Caco-2 (cell line): ENCODE measurements around the gene NT5E. TPM values are rescaled to one million over a fixed set of nuclear protein-coding genes. Genes with fewer than 3 reads are reported as not detected.
A peak's percentile ranks its signal among the peaks of the same experiment; 100 is the strongest.

ENCODE experiments used
- Bru-seq: library from RNA; stranded (reverse); fragments of 400-500 nt; gene quantifications from one replicate; lab custom pipeline; 2021; lab: Mats Ljungman, UMichigan
- BruChase-seq, 2 experiments: library from RNA; stranded (reverse); fragments of 400-500 nt; gene quantifications; one replicate each; lab custom pipeline; 2021; lab: Mats Ljungman, UMichigan
- BruUV-seq: library from RNA; stranded (reverse); fragments of 400-500 nt; replicated peaks from 2 replicates; lab custom pipeline; 2021; lab: Mats Ljungman, UMichigan
- CTCF ChIA-PET: fragments of 300-600 bp; sonication (Branson Sonifier 250); formaldehyde crosslinking; loops from one replicate; lab custom pipeline; 2022; ENCODE audit warnings: antibody characterized with exemption; lab: Charles Lee
- POLR2A ChIA-PET: fragments of 300-600 bp; sonication (Branson Sonifier 250); formaldehyde crosslinking; loops from one replicate; lab custom pipeline; 2022; ENCODE audit warnings: antibody characterized with exemption; lab: Charles Lee
- DNase-seq, 2 experiments: peaks; one replicate each; pipeline versions ENCODE4 v3.0.0 to v3.0.0-alpha.2; 2020 to 2022
- H3K27me3 ChIP-seq: replicated peaks from 2 replicates; pipeline ENCODE4 v1.6.0; 2011; ENCODE audit warnings: low read length; ENCODE audit not compliant: control insufficient read depth, insufficient read depth
- H3K36me3 ChIP-seq: 2 replicates; pipeline ENCODE4 v1.5.1; 2011; ENCODE audit warnings: low read length; ENCODE audit not compliant: control insufficient read depth, insufficient read depth
- H3K4me1 ChIP-seq: fragments of 250-450 bp; sonication (Bioruptor Pico); 2 replicates; pipeline ENCODE4 v1.5.1; 2020; ENCODE audit warnings: mild to moderate bottlenecking
- H3K4me3 ChIP-seq: 2 replicates; pipeline ENCODE4 v1.5.1; 2011; ENCODE audit warnings: low read depth, mild to moderate bottlenecking, control low read depth, low read length
- H3K9me3 ChIP-seq: fragments of 250-450 bp; sonication (Bioruptor Pico); 2 replicates; pipeline ENCODE4 v1.5.1; 2020; ENCODE audit warnings: mild to moderate bottlenecking, moderate library complexity
- H3K27ac Mint-ChIP-seq: one replicate; pipeline ENCODE4 v1.8.0; 2022; ENCODE audit warnings: mixed read lengths; ENCODE audit not compliant: unreplicated experiment
- H3K27me3 Mint-ChIP-seq: one replicate; pipeline ENCODE4 v1.8.0; 2022; ENCODE audit warnings: mixed read lengths; ENCODE audit not compliant: insufficient read depth, unreplicated experiment
- H3K36me3 Mint-ChIP-seq: one replicate; pipeline ENCODE4 v1.8.0; 2022; ENCODE audit warnings: mild to moderate bottlenecking, mixed read lengths; ENCODE audit not compliant: insufficient read depth, unreplicated experiment
- H3K4me1 Mint-ChIP-seq: one replicate; pipeline ENCODE4 v1.8.0; 2022; ENCODE audit warnings: low read depth, mixed read lengths; ENCODE audit not compliant: unreplicated experiment
- H3K4me3 Mint-ChIP-seq: one replicate; pipeline ENCODE4 v1.8.0; 2022; ENCODE audit warnings: mild to moderate bottlenecking, moderate library complexity, mixed read lengths; ENCODE audit not compliant: unreplicated experiment
- H3K9me3 Mint-ChIP-seq: one replicate; pipeline ENCODE4 v1.8.0; 2022; ENCODE audit warnings: mixed read lengths; ENCODE audit not compliant: unreplicated experiment
- intact Hi-C: fragments of 100-400 bp; cut with micrococcal nuclease; formaldehyde crosslinking; loops from one replicate; pipeline ENCODE4 v1.10.0; 2022; ENCODE audit not compliant: unreplicated experiment
- long read RNA-seq: library from polyadenylated mRNA; stranded (forward); transcript quantifications from one replicate; pipeline ENCODE4 v2.0.0, GENCODE V29; 2022
- total RNA-seq: library from RNA; stranded (reverse); gene quantifications from 2 replicates; pipeline ENCODE4 v1.2.3, GENCODE V29; 2022
- TF ChIP-seq, protein P1 (sequence below), 2 experiments: fragments of 200-600 bp in 1 of 2; IDR thresholded peaks; 1 replicate in 1 of 2; 2 replicates in 1 of 2; pipeline versions ENCODE4 v1.5.1 to v1.8.0; 2011 to 2022; ENCODE audit warnings: antibody characterized with exemption in 1 of 2, control low read depth in 1 of 2, inconsistent platforms in 1 of 2, low read depth in 1 of 2, low read length in 1 of 2, mild to moderate bottlenecking in 1 of 2, moderate library complexity in 1 of 2; ENCODE audit not compliant: insufficient read depth in 1 of 2, severe bottlenecking in 1 of 2, unreplicated experiment in 1 of 2

NT5E gene
- total RNA-seq (1.0 and 1.5 TPM in 2 replicates), Bru-seq, nascent RNA (percentile 30 among the genes with signal in this experiment), BruChase-seq, experiment 1, labeled RNA remaining after a 2-hour chase (percentile 22 among the genes with signal in this experiment), BruChase-seq, experiment 2, labeled RNA remaining after a 6-hour chase (percentile 28 among the genes with signal in this experiment)
- long read RNA-seq, partial matches to known transcripts: 0 of 1 reads
- long read RNA-seq, other reads (novel, unspliced or antisense): 1 of 1 reads

DNA sequence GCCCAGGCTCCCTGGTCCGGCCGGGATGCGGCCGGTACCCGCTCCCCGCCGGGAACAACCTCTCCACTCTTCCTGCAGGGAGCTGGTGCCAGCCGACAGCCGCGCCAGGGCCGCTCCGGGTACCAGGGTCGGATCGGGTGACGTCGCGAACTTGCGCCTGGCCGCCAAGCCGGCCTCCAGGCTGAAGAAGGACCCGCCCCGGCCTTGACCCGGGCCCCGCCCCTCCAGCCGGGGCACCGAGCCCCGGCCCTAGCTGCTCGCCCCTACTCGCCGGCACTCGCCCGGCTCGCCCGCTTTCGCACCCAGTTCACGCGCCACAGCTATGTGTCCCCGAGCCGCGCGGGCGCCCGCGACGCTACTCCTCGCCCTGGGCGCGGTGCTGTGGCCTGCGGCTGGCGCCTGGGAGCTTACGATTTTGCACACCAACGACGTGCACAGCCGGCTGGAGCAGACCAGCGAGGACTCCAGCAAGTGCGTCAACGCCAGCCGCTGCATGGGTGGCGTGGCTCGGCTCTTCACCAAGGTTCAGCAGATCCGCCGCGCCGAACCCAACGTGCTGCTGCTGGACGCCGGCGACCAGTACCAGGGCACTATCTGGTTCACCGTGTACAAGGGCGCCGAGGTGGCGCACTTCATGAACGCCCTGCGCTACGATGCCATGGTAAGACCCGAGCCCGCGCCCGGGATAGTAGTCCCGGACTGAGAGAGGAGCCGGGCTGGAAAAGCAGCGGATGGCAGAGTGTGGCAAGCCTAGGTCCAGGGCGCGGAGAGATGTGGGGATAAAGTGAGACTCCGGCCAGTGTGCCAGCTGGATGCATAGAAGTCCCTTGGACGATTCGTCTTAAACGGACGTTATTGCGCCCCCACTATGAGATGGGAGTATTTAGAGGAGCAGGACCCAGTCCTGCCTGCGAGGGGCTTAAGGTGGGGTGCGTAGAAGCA is at the start of gene NT5E:
Gene NT5E (plus strand): TSS at position 266 of the 942 bp plus-strand sequence. CDS start 57 bp downstream, at position 323.
- no peak within 1 kb of the TSS for H3K27ac Mint-ChIP-seq
- no peaks in the 10 kb centered on the region for H3K36me3 Mint-ChIP-seq
- Histone ChIP-seq H3K27me3 (no peaks in the 10 kb centered on the region), H3K36me3 (no peaks in the 10 kb centered on the region), H3K4me1 (no peaks in the 10 kb centered on the region), H3K9me3 (no peaks in the 10 kb centered on the region), H3K4me3 (peak within 1 kb of the TSS; percentile 61)
- peak; percentile 53 to 71 for DNase-seq
- peak within 1 kb of the TSS; percentile 85 for H3K4me3 Mint-ChIP-seq
- H3K4me1 Mint-ChIP-seq: peaks cover 17% of the 10 kb centered on the region
- ChIA-PET POLR2A (interaction anchor here (0.6 kb wide), 1 partner anchor 193 kb away, joined by 11 read pairs; the partner anchor contains the start of gene SYNCRIP), CTCF (interaction anchor here (0.5 to 2.7 kb wide), 5 partner anchors 17 to 491 kb away, joined by 3 to 12 read pairs (median 5); no protein-coding TSS in a partner anchor)
- TF ChIP-seq, protein P1, sequence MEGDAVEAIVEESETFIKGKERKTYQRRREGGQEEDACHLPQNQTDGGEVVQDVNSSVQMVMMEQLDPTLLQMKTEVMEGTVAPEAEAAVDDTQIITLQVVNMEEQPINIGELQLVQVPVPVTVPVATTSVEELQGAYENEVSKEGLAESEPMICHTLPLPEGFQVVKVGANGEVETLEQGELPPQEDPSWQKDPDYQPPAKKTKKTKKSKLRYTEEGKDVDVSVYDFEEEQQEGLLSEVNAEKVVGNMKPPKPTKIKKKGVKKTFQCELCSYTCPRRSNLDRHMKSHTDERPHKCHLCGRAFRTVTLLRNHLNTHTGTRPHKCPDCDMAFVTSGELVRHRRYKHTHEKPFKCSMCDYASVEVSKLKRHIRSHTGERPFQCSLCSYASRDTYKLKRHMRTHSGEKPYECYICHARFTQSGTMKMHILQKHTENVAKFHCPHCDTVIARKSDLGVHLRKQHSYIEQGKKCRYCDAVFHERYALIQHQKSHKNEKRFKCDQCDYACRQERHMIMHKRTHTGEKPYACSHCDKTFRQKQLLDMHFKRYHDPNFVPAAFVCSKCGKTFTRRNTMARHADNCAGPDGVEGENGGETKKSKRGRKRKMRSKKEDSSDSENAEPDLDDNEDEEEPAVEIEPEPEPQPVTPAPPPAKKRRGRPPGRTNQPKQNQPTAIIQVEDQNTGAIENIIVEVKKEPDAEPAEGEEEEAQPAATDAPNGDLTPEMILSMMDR (IDR thresholded peaks at IDR 0.05; ENCODE audit: insufficient read depth in 1 of 2, low read depth in 1 of 2, low read length in 1 of 2, severe bottlenecking in 1 of 2, unreplicated experiment in 1 of 2): peak in 1 of 2 experiments; percentile 1
- BruUV-seq: no TSS peak
- intact Hi-C loops: loop anchor here (2.0 kb wide), 1 partner anchor 45 kb away; no protein-coding TSS in a partner anchor
- H3K27me3 Mint-ChIP-seq: peaks cover 7% of the 10 kb centered on the region
- no peaks in the 10 kb centered on the region for H3K9me3 Mint-ChIP-seq

DNA sequence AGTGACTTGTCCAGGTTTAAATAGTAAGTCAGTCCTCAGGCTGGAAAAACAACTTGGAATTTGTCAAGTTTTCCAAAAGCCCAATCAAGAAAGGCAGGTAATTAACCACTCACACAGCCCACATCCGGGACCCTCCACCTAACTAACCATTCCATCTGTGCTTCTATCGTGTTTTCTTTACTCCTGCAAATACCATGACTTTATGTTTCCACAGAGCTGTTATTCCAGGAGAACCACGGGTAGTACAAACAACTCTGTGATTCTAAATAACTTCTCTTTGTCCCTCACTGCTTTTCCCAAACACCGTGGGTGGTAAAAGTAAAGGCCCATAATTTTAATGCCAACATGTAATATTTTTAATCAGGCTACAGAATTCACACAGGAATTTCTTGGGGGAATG is 49.6 kb upstream of the NT5E start:
- POLR2A ChIA-PET: no interaction called here
- no peak overlapping the region for H3K27ac Mint-ChIP-seq
- intact Hi-C loops: no loop called here

More for the DNA sequence above, 49.6 kb upstream of the NT5E start:
- Histone ChIP-seq H3K36me3 (no peaks in the 10 kb centered on the region), H3K9me3 (peaks cover 9% of the 10 kb centered on the region), H3K4me3 (no peak overlapping the region), H3K4me1 (peaks cover 53% of the 10 kb centered on the region), H3K27me3 (no peaks in the 10 kb centered on the region)
- Mint-ChIP-seq H3K36me3 (no peaks in the 10 kb centered on the region), H3K4me3 (no peak overlapping the region), H3K4me1 (peaks cover 41% of the 10 kb centered on the region), H3K27me3 (no peaks in the 10 kb centered on the region), H3K9me3 (no peaks in the 10 kb centered on the region)
- TF ChIP-seq, protein P1 (IDR thresholded peaks at IDR 0.05; ENCODE audit: insufficient read depth in 1 of 2, low read depth in 1 of 2, low read length in 1 of 2, severe bottlenecking in 1 of 2, unreplicated experiment in 1 of 2): no peak
- CTCF ChIA-PET: no interaction called here
- no peak for DNase-seq
- BruUV-seq: no TSS peak
